ENCODE results near the gene MAP4K5. TPM values are rescaled to one million over a fixed set of nuclear protein-coding genes. Genes with fewer than 3 reads are reported as not detected.

MAP4K5 gene
- total RNA-seq, 2 experiments from 2014 or later: 28.3 to 28.6 TPM

- no peaks in the 10 kb centered on the region for H3K36me3 Mint-ChIP-seq (ENCODE audit: low read depth)
- ChIA-PET POLR2A (interaction anchor here (0.6 to 1.0 kb wide), 2 partner anchors 159 to 1323 kb away, joined by 3 read pairs; no protein-coding TSS in a partner anchor), CTCF (no interaction called here)
- no peaks in the 10 kb centered on the region for H3K4me1 Mint-ChIP-seq (ENCODE audit: low read depth)
- no peaks in the 10 kb centered on the region for H3K27me3 Mint-ChIP-seq (ENCODE audit: low read depth)
- no peaks in the 10 kb centered on the region for H3K9me3 Mint-ChIP-seq (ENCODE audit: insufficient read depth)
- ATAC-seq: no peak
- no peak overlapping the region for H3K4me3 Mint-ChIP-seq
- H3K27ac Mint-ChIP-seq: no peak overlapping the region
- no peak for DNase-seq
These were observed 152.8 kb downstream of the MAP4K5 start for GRCh38 chr14:50379563-50379962.

DNA sequence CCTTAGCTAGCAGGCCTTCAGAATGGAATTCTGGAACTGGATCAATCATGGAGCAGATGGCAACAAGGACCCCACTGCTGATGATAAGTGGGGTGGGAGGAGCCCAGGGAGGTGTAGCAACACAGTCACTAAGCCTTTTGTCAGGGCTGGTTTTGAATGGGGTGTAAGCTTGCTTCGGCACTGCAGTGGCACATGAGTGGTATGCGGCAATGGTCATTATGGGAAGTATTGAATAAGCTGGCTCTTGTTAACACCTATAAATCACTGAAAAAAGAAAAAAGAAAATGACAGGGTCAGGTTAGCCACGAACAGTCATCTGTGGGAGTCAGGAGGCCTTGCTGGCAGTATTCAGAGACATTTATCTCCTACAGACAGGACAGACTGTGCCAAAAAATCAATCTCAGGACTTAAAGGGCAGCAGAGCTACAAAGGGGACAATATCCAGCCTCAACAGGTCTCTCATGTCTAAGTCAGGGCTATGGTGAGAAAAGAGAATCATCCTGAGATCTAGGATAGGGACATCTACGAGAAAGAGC, 154.8 kb downstream of the MAP4K5 start:
- ATAC-seq: no peak
- no peak for DNase-seq
- ChIA-PET CTCF (no interaction called here), POLR2A (no interaction called here)
- Mint-ChIP-seq H3K9me3 (ENCODE audit: insufficient read depth) (no peaks in the 10 kb centered on the region), H3K27me3 (ENCODE audit: low read depth) (peaks cover 2% of the 10 kb centered on the region), H3K36me3 (ENCODE audit: low read depth) (no peaks in the 10 kb centered on the region), H3K4me3 (no peak overlapping the region), H3K27ac (no peak overlapping the region), H3K4me1 (ENCODE audit: low read depth) (no peaks in the 10 kb centered on the region)

GRCh38 chr14:50375760-50376159, 156.6 kb downstream of the MAP4K5 start:
- Mint-ChIP-seq H3K9me3 (ENCODE audit: insufficient read depth) (no peaks in the 10 kb centered on the region), H3K27ac (no peak overlapping the region), H3K36me3 (ENCODE audit: low read depth) (no peaks in the 10 kb centered on the region), H3K27me3 (ENCODE audit: low read depth) (peaks cover 2% of the 10 kb centered on the region), H3K4me3 (no peak overlapping the region), H3K4me1 (ENCODE audit: low read depth) (no peaks in the 10 kb centered on the region)
- ATAC-seq (no peak), DNase-seq (no peak)
- ChIA-PET POLR2A (interaction anchor here (1.2 kb wide), 1 partner anchor 12 kb away, joined by 5 read pairs; no protein-coding TSS in a partner anchor), CTCF (no interaction called here)

GRCh38 chr14:50373959-50374358, 158.4 kb downstream of the MAP4K5 start:
- Mint-ChIP-seq H3K27me3 (ENCODE audit: low read depth) (peaks cover 2% of the 10 kb centered on the region), H3K36me3 (ENCODE audit: low read depth) (no peaks in the 10 kb centered on the region), H3K27ac (no peak overlapping the region), H3K4me3 (no peak overlapping the region), H3K9me3 (ENCODE audit: insufficient read depth) (no peaks in the 10 kb centered on the region), H3K4me1 (ENCODE audit: low read depth) (no peaks in the 10 kb centered on the region)
- ATAC-seq (no peak), DNase-seq (no peak)
- ChIA-PET POLR2A (interaction anchor here (1.1 kb wide), 1 partner anchor 11 kb away, joined by 4 read pairs; no protein-coding TSS in a partner anchor), CTCF (interaction anchor here (1.0 kb wide), 1 partner anchor 21 kb away, joined by 3 read pairs; no protein-coding TSS in a partner anchor)

GRCh38 chr14:50371546-50371945, 160.8 kb downstream of the MAP4K5 start:
- ChIA-PET POLR2A (no interaction called here), CTCF (no interaction called here)
- Mint-ChIP-seq H3K4me1 (ENCODE audit: low read depth) (peaks cover 7% of the 10 kb centered on the region), H3K4me3 (no peak overlapping the region), H3K9me3 (ENCODE audit: insufficient read depth) (no peaks in the 10 kb centered on the region), H3K36me3 (ENCODE audit: low read depth) (no peaks in the 10 kb centered on the region), H3K27ac (no peak overlapping the region), H3K27me3 (ENCODE audit: low read depth) (peaks cover 2% of the 10 kb centered on the region)
- ATAC-seq (no peak), DNase-seq (no peak)

Other genes with a start within 250 kb of the MAP4K5 start
- gene L2HGDH, start 220.3 kb downstream of the MAP4K5 start, total RNA-seq: 10 to 100 TPM; 12.7 to 13.6 TPM
- gene DMAC2L, start 220.2 kb downstream of the MAP4K5 start, total RNA-seq: 10 to 100 TPM; 14.9 to 18.6 TPM
- 10 to 100 TPM in 1 of 2 experiments, 1 to 10 TPM in 1; 8.1 to 12.0 TPM for gene CDKL1, start 135.7 kb downstream of the MAP4K5 start, total RNA-seq
- gene ATL1, start 27.6 kb upstream of the MAP4K5 start, total RNA-seq: 1 to 10 TPM; 1.4 to 1.5 TPM
- 1 to 10 TPM; 2.1 to 2.8 TPM for gene SAV1, start 135.7 kb upstream of the MAP4K5 start, total RNA-seq